ENCODE results near the gene AQP10.

DNA sequence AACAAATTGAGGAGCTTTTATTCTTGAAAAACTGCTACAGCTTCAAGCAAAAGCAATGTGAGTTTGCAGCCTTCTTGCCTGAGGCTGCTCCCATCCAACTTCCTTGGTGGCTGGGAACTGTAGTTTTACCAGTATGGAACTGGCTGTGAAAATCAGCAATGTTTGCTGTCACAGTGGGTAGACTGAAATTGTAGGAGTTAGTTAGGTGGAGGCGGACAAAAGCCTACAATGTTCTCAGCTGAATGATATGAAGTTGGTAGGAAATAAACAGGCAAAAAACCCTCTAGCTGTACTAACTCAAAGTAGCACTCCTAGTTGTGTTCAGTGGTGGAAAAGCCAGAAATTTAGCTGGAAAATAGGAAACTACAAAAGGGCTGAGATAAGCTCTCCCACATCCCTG lies 30.0 kb upstream of the AQP10 start:
- no peak for TF ChIP-seq CTCF (IDR thresholded peaks at IDR 0.05)
- no peak for TF ChIP-seq POLR2AphosphoS5 (IDR thresholded peaks at IDR 0.05)
